Colon (tissue), 2 donors: Measurements from ENCODE around the gene SBF1.

ENCODE experiments used
- FAIRE-seq: peaks from 2 replicates; lab custom pipeline; 2012; peaks lifted over from hg19 to GRCh38; lab: Jason Lieb, UNC
- donor health status: control.
- donor health status: control.

The SBF1 gene

GRCh38 chr22:50467773-50468440, 6.9 kb downstream of the SBF1 start:
- FAIRE-seq = no peak

- FAIRE-seq = no peak
These were observed 7.5 kb downstream of the SBF1 start for GRCh38 chr22:50467341-50467740.

GRCh38 chr22:50465066-50465930, 9.5 kb downstream of the SBF1 start:
- FAIRE-seq = no peak

- no peak for FAIRE-seq
These were observed 10.4 kb downstream of the SBF1 start for GRCh38 chr22:50464451-50464850.

GRCh38 chr22:50463188-50463900, 11.5 kb downstream of the SBF1 start:
- FAIRE-seq = no peak

GRCh38 chr22:50461979-50462540, 12.8 kb downstream of the SBF1 start:
- no peak for FAIRE-seq

GRCh38 chr22:50461536-50461935, 13.3 kb downstream of the SBF1 start:
- FAIRE-seq = no peak

- FAIRE-seq = no peak
These were observed 13.9 kb downstream of the SBF1 start for GRCh38 chr22:50460938-50461337.

- no peak for FAIRE-seq
These were observed 15.2 kb downstream of the SBF1 start for GRCh38 chr22:50459496-50460140.

GRCh38 chr22:50459016-50459415, 15.8 kb downstream of the SBF1 start:
- FAIRE-seq = no peak

- no peak for FAIRE-seq
These were observed 18.2 kb downstream of the SBF1 start for GRCh38 chr22:50456466-50457234.

- no peak for FAIRE-seq
These were observed 18.8 kb downstream of the SBF1 start for GRCh38 chr22:50456026-50456425.

GRCh38 chr22:50455201-50455600, 19.6 kb downstream of the SBF1 start:
- no peak for FAIRE-seq

- no peak for FAIRE-seq
These were observed 20.2 kb downstream of the SBF1 start for GRCh38 chr22:50454556-50455075.

- no peak for FAIRE-seq
These were observed 22.2 kb downstream of the SBF1 start for GRCh38 chr22:50452649-50453048.

GRCh38 chr22:50447576-50448551, 27.0 kb downstream of the SBF1 start:
- no peak for FAIRE-seq

- FAIRE-seq = no peak
These were observed 27.9 kb downstream of the SBF1 start for GRCh38 chr22:50446708-50447575.

- no peak for FAIRE-seq
These were observed 28.7 kb downstream of the SBF1 start for GRCh38 chr22:50445880-50446707.
